KMS-11 (cell line): ENCODE data around the gene TTPAL.

ENCODE experiments used
- H2AFZ ChIP-seq: fragments of 200-600 bp; sonication (generic); 2 replicates; pipeline ENCODE4 v1.6.1; 2016; ENCODE audit warnings: antibody characterized with exemption, mixed run types, low read depth
- H3K27ac ChIP-seq: fragments of 200-600 bp; sonication (generic); 2 replicates; pipeline ENCODE4 v1.6.1; 2016; ENCODE audit warnings: mild to moderate bottlenecking, mixed run types
- H3K27me3 ChIP-seq: fragments of 200-600 bp; sonication (generic); 2 replicates; pipeline ENCODE4 v1.6.1; 2017; ENCODE audit warnings: mild to moderate bottlenecking, low read depth, mixed run types, moderate library complexity; ENCODE audit not compliant: insufficient read depth
- H3K36me3 ChIP-seq: fragments of 200-600 bp; sonication (generic); 2 replicates; pipeline ENCODE4 v1.6.1; 2017; ENCODE audit warnings: mild to moderate bottlenecking, mixed run types; ENCODE audit not compliant: insufficient read depth
- H3K4me1 ChIP-seq: fragments of 200-600 bp; sonication (generic); 2 replicates; pipeline ENCODE4 v1.6.1; 2016; ENCODE audit warnings: mild to moderate bottlenecking, low read depth, mixed run types; ENCODE audit not compliant: poor library complexity, severe bottlenecking
- H3K4me2 ChIP-seq: fragments of 200-600 bp; sonication (generic); 2 replicates; pipeline ENCODE4 v1.7.0; 2016; ENCODE audit warnings: mild to moderate bottlenecking, mixed run types
- H3K4me3 ChIP-seq: fragments of 200-600 bp; sonication (generic); IDR thresholded peaks from 2 replicates; pipeline ENCODE4 v1.6.1; 2017; ENCODE audit warnings: low read depth, low read length, mixed read lengths; ENCODE audit not compliant: insufficient read depth
- H3K79me2 ChIP-seq: fragments of 200-600 bp; sonication (generic); 2 replicates; pipeline ENCODE4 v1.6.1; 2016; ENCODE audit warnings: low read depth, mixed run types; ENCODE audit not compliant: insufficient read depth
- H3K9ac ChIP-seq: fragments of 200-600 bp; sonication (generic); 2 replicates; pipeline ENCODE4 v1.6.1; 2016; ENCODE audit warnings: mild to moderate bottlenecking, mixed run types
- H4K20me1 ChIP-seq: fragments of 200-600 bp; sonication (generic); 2 replicates; pipeline ENCODE4 v1.6.1; 2016; ENCODE audit warnings: mild to moderate bottlenecking, mixed run types; ENCODE audit not compliant: insufficient read depth
- CTCF ChIP-seq: fragments of 200-600 bp; sonication (generic); conservative IDR thresholded peaks from 2 replicates; pipeline ENCODE4 v1.6.1; 2017; ENCODE audit warnings: low read depth, mild to moderate bottlenecking, antibody characterized with exemption, low read length, moderate library complexity, mixed read lengths

Gene TTPAL

DNA sequence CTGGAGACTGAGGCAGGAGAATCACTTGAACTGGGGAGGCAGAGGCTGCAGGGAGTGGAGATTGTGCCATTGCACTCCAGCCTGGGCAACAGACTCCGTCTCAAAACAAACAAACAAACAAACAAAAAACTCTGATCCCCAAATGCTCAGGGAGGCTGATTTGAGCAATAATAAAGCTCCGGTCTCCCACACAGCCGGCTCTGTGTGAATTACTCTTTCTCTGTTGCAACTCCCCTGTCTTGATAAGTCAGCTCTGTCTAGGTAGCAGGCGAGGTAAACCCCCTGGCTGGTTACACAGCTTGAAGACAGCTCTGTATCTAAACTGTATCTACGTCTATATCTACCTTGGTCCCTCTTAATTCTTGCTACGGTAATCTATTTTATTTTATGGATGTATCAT is 52.6 kb downstream of the TTPAL start:
- no peak overlapping the region for H3K4me2 ChIP-seq

DNA sequence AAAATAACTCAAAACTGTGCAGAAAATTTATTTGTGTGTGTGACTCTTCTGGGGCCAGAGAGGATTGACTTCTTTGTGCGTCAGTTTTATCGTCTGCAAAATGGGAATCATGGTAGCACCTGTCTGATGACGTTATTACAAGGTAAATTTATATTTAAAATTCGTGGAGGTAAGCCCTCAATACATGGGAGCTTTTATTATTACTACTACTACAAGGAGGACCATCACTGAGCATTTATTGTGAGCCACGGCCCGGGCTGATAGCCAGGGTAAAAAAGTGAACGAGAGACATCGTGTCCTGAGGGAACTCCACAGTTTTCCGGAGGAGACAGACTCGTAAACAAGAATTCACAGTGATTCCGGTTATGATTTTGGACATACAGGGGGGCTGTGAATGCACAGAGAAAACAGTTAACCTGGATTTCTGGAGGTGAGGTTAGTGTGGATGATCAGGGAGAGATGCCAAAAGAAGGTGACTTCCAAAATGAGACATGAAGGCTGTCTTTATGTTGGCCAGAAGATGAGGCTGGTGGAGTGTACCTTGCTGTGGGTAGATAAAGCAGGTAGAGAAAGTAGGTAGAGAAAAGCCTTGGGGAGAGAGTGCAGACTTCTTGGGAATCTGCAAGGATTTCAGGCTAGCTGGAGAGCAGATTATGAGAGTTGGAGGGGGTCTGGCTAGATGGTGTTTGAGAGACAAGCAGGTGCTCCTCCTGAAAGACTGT is 56.7 kb downstream of the TTPAL start:
- H2AFZ ChIP-seq, result peak overlapping the region; percentile 85
- peak overlapping the region; percentile 59 for H3K9ac ChIP-seq
- H3K4me1 ChIP-seq, result peaks cover 16% of the 10 kb centered on the region
- no peaks in the 10 kb centered on the region for H3K79me2 ChIP-seq
- H3K36me3 ChIP-seq, result no peaks in the 10 kb centered on the region
- H3K27ac ChIP-seq, result no peak overlapping the region
- peak overlapping the region; percentile 67 for H3K4me2 ChIP-seq
- H3K27me3 ChIP-seq, result no peaks in the 10 kb centered on the region
- peak overlapping the region; percentile 47 for H3K4me3 ChIP-seq
- H4K20me1 ChIP-seq, result no peaks in the 10 kb centered on the region
- TF ChIP-seq CTCF, result 0 out of 2 replicates have a peak, but pooled peaks have one; percentile 0

More for the DNA sequence above, 52.6 kb downstream of the TTPAL start:
- H2AFZ ChIP-seq, result no peak overlapping the region
- no peak for TF ChIP-seq CTCF
- H4K20me1 ChIP-seq, result no peaks in the 10 kb centered on the region
- peaks cover 16% of the 10 kb centered on the region for H3K4me1 ChIP-seq
- H3K79me2 ChIP-seq, result no peaks in the 10 kb centered on the region
- H3K27ac ChIP-seq, result no peak overlapping the region
- H3K36me3 ChIP-seq, result no peaks in the 10 kb centered on the region
- no peaks in the 10 kb centered on the region; the same call in 1 of the 2 replicates for H3K27me3 ChIP-seq
- H3K9ac ChIP-seq, result no peak overlapping the region
- no peak overlapping the region for H3K4me3 ChIP-seq

DNA sequence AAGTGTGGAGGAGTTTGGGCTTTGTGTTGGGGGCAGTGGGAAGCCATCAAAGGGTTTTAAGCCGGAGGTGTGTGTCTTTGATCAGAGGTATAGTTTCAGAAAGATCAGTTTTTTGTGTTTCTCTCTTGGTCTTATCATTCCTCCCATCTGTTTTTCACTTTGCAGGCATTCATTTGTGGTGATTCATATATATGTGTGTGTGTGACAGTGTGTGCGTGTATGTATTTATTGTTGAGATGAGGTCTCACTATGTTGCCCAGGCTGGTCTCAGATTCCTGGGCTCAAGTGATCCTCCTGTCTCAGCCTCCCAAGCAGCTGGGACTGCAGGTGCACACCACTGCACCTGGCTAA is 57.3 kb downstream of the TTPAL start:
- no peak overlapping the region for H3K4me3 ChIP-seq
- H3K4me2 ChIP-seq, result no peak overlapping the region
- no peak overlapping the region for H3K9ac ChIP-seq
- no peaks in the 10 kb centered on the region for H3K36me3 ChIP-seq
- no peaks in the 10 kb centered on the region for H3K27me3 ChIP-seq
- TF ChIP-seq CTCF, result no peak
- no peak overlapping the region for H3K27ac ChIP-seq
- H4K20me1 ChIP-seq, result no peaks in the 10 kb centered on the region
- H3K4me1 ChIP-seq, result peaks cover 16% of the 10 kb centered on the region
- no peaks in the 10 kb centered on the region for H3K79me2 ChIP-seq
- H2AFZ ChIP-seq, result no peak overlapping the region

DNA sequence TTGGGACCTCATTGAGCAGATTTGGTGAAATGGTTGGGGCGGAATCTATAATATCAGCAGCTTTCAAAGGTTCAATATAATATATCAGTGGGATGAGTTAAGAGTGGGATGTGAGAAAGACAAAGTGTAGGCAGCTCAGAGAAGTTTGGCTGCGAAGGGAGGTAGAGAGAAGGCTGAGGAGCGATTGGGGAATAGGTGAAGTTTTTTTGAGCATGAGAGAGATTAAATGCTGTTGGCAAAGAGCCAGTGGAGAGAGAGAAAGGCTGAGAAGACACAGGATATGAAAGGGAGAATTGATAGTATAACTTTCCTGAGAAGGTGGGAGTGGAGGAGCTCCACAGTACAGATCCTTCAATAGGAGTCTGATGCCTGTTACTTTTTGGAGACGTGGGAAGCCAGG is 58.3 kb downstream of the TTPAL start:
- no peak overlapping the region for H3K27ac ChIP-seq
- peaks cover 16% of the 10 kb centered on the region for H3K4me1 ChIP-seq
- H3K4me2 ChIP-seq, result no peak overlapping the region
- no peak overlapping the region for H3K9ac ChIP-seq
- no peaks in the 10 kb centered on the region for H3K36me3 ChIP-seq
- no peak overlapping the region for H2AFZ ChIP-seq
- H3K27me3 ChIP-seq, result no peaks in the 10 kb centered on the region
- TF ChIP-seq CTCF, result no peak
- no peak overlapping the region for H3K4me3 ChIP-seq
- no peaks in the 10 kb centered on the region for H4K20me1 ChIP-seq
- no peaks in the 10 kb centered on the region for H3K79me2 ChIP-seq
